Measurements from ENCODE around the gene ZNG1A. TPM values are rescaled to one million over a fixed set of nuclear protein-coding genes. Genes with fewer than 3 reads are reported as not detected.
"Not testable (repeated sequence)": the region's sequence is repeated elsewhere in the genome, so short reads cannot be mapped to it uniquely, and the experiment has no call there.

ZNG1A gene
- total and polyA plus RNA-seq, 2 donors (not counting 1 experiment from before 2014, with no cell fraction given) = 14.0 to 59.9 TPM

DNA sequence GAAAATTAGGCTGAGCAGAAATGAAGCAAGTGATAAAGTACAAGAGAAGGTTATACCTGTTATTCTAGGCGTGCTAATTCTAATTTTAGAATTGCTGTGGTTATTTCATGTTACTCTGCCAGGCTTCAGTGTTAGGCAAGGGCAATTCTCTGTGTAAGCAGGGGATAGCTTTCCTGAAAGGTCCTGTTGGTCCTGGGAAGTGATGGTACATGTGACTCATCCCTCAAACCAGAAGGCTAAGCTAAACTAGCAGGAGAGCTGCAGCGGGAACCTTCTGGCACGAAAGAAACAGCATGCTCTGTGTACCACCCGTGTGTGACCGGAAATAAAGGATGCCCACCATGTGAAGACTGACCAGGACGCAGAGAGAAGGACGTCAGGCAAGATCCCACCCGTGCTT is 69.3 kb downstream of the ZNG1A start:
- H4K20me1 ChIP-seq (ENCODE audit: control insufficient read depth, insufficient read depth, low read length, poor library complexity, severe bottlenecking); H3K4me3 ChIP-seq (ENCODE audit: control extremely low read depth in 1 of 5, extremely low read depth in 1 of 5, insufficient read depth in 1 of 5, low read depth in 2 of 5, low read length in 4 of 5); H3K9ac ChIP-seq (ENCODE audit: low read length); H3K27ac ChIP-seq (ENCODE audit: low read length in 2 of 2); ATAC-seq (ENCODE audit: low read depth); H3K27ac Mint-ChIP-seq; H3K36me3 ChIP-seq (replicated peaks in 1 of 2; ENCODE audit: control extremely low read depth in 1 of 2, control insufficient read depth in 1 of 2, extremely low read depth in 1 of 2, insufficient read depth in 2 of 2, low read length in 1 of 2); POLR2A ChIA-PET; H3K4me2 ChIP-seq (replicated peaks; ENCODE audit: low read depth, low read length, poor library complexity, severe bottlenecking); H3K79me2 ChIP-seq (ENCODE audit: control insufficient read depth, insufficient read depth, low read length); intact Hi-C loops (cut with micrococcal nuclease); H3K9me3 Mint-ChIP-seq (ENCODE audit: insufficient read depth); CTCF ChIA-PET; DNase-seq; H2AFZ ChIP-seq (ENCODE audit: insufficient read depth, low read depth, low read length, poor library complexity, severe bottlenecking); H3K4me3 Mint-ChIP-seq: not testable (repeated sequence)
- peaks cover 0 to 28% (median 10%) of the 10 kb centered on the region in 4 experiments for H3K27me3 ChIP-seq (replicated peaks in 1 of 4; ENCODE audit: control extremely low read depth in 1 of 4, control insufficient read depth in 3 of 4, insufficient read depth in 4 of 4, low read length in 3 of 4)
- WGBS (ENCODE audit: insufficient coverage) = no CpG with 5 or more reads among the region's 8 CpGs
- H3K9me3 ChIP-seq (ENCODE audit: control extremely low read depth in 1 of 3, control insufficient read depth in 2 of 3, insufficient read depth in 1 of 3, low read length in 2 of 3) = peaks cover 0 to 12% (median 0%) of the 10 kb centered on the region in 3 donors
- H3K27me3 Mint-ChIP-seq = peaks cover 42% of the 10 kb centered on the region
- peaks cover 10% of the 10 kb centered on the region for H3K4me1 Mint-ChIP-seq
- peaks cover 7 to 13% of the 10 kb centered on the region in 2 donors for H3K4me1 ChIP-seq (ENCODE audit: control insufficient read depth in 2 of 2, insufficient read depth in 2 of 2, low read length in 2 of 2)

GRCh38 chr9:108742-109495 is 69.9 kb downstream of the ZNG1A start:
- H3K27ac ChIP-seq (ENCODE audit: low read length in 2 of 2); H3K9ac ChIP-seq (ENCODE audit: low read length); intact Hi-C loops (cut with micrococcal nuclease); H3K27ac Mint-ChIP-seq; H3K4me3 Mint-ChIP-seq; H3K4me2 ChIP-seq (replicated peaks; ENCODE audit: low read depth, low read length, poor library complexity, severe bottlenecking); H3K79me2 ChIP-seq (ENCODE audit: control insufficient read depth, insufficient read depth, low read length); H4K20me1 ChIP-seq (ENCODE audit: control insufficient read depth, insufficient read depth, low read length, poor library complexity, severe bottlenecking); H2AFZ ChIP-seq (ENCODE audit: insufficient read depth, low read depth, low read length, poor library complexity, severe bottlenecking); H3K4me3 ChIP-seq (ENCODE audit: control extremely low read depth in 1 of 5, extremely low read depth in 1 of 5, insufficient read depth in 1 of 5, low read depth in 2 of 5, low read length in 4 of 5); H3K36me3 ChIP-seq (replicated peaks in 1 of 2; ENCODE audit: control extremely low read depth in 1 of 2, control insufficient read depth in 1 of 2, extremely low read depth in 1 of 2, insufficient read depth in 2 of 2, low read length in 1 of 2); H3K9me3 ChIP-seq (ENCODE audit: control extremely low read depth in 1 of 3, control insufficient read depth in 2 of 3, insufficient read depth in 1 of 3, low read length in 2 of 3); ATAC-seq (ENCODE audit: low read depth); H3K4me1 ChIP-seq (ENCODE audit: control insufficient read depth in 2 of 2, insufficient read depth in 2 of 2, low read length in 2 of 2); H3K9me3 Mint-ChIP-seq (ENCODE audit: insufficient read depth); POLR2A ChIA-PET; CTCF ChIA-PET; H3K4me1 Mint-ChIP-seq: not testable (repeated sequence)
- peaks cover 42% of the 10 kb centered on the region for H3K27me3 Mint-ChIP-seq
- peaks cover 0 to 21% (median 7%) of the 10 kb centered on the region in 4 experiments for H3K27me3 ChIP-seq (replicated peaks in 1 of 4; ENCODE audit: control extremely low read depth in 1 of 4, control insufficient read depth in 3 of 4, insufficient read depth in 4 of 4, low read length in 3 of 4)
- DNase-seq = peak; percentile 22
- WGBS (ENCODE audit: insufficient coverage) = 9% methylated on average over 8 of the region's 22 CpGs

DNA sequence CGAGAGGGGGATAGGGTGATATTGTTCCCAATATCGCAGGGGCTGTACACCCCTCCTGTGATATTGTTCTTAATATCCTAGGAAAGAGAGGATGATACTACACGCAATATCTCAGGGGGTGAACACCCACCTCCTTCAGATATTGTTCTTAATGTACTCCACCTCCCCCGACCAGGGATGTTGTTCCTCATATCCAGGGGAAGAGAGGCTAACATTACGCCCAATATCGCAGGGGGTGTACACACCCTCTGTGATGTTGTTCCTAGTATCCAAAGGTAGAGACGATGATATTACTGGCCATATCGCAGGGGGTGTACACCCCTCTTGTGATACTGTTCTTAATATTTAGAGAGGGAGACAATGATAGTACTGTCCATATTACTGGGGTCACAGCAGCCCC is 72.9 kb downstream of the ZNG1A start:
- H3K4me3 Mint-ChIP-seq; H4K20me1 ChIP-seq (ENCODE audit: control insufficient read depth, insufficient read depth, low read length, poor library complexity, severe bottlenecking); H3K9ac ChIP-seq (ENCODE audit: low read length); H3K27ac ChIP-seq (ENCODE audit: low read length in 2 of 2); H3K79me2 ChIP-seq (ENCODE audit: control insufficient read depth, insufficient read depth, low read length); H3K36me3 ChIP-seq (replicated peaks in 1 of 2; ENCODE audit: control extremely low read depth in 1 of 2, control insufficient read depth in 1 of 2, extremely low read depth in 1 of 2, insufficient read depth in 2 of 2, low read length in 1 of 2); intact Hi-C loops (cut with micrococcal nuclease); H2AFZ ChIP-seq (ENCODE audit: insufficient read depth, low read depth, low read length, poor library complexity, severe bottlenecking); H3K4me3 ChIP-seq (ENCODE audit: control extremely low read depth in 1 of 5, extremely low read depth in 1 of 5, insufficient read depth in 1 of 5, low read depth in 2 of 5, low read length in 4 of 5); POLR2A ChIA-PET; CTCF ChIA-PET; H3K9me3 Mint-ChIP-seq (ENCODE audit: insufficient read depth); ATAC-seq (ENCODE audit: low read depth); H3K9me3 ChIP-seq (ENCODE audit: control extremely low read depth in 1 of 3, control insufficient read depth in 2 of 3, insufficient read depth in 1 of 3, low read length in 2 of 3); H3K27ac Mint-ChIP-seq; DNase-seq; H3K4me1 ChIP-seq (ENCODE audit: control insufficient read depth in 2 of 2, insufficient read depth in 2 of 2, low read length in 2 of 2); H3K4me2 ChIP-seq (replicated peaks; ENCODE audit: low read depth, low read length, poor library complexity, severe bottlenecking); H3K4me1 Mint-ChIP-seq: not testable (repeated sequence)
- H3K27me3 Mint-ChIP-seq = peaks cover 37% of the 10 kb centered on the region
- H3K27me3 ChIP-seq (replicated peaks in 1 of 4; ENCODE audit: control extremely low read depth in 1 of 4, control insufficient read depth in 3 of 4, insufficient read depth in 4 of 4, low read length in 3 of 4) = peaks cover 0 to 13% (median 1%) of the 10 kb centered on the region in 4 experiments
- WGBS (ENCODE audit: insufficient coverage) = no CpG with 5 or more reads among the region's 8 CpGs

DNA sequence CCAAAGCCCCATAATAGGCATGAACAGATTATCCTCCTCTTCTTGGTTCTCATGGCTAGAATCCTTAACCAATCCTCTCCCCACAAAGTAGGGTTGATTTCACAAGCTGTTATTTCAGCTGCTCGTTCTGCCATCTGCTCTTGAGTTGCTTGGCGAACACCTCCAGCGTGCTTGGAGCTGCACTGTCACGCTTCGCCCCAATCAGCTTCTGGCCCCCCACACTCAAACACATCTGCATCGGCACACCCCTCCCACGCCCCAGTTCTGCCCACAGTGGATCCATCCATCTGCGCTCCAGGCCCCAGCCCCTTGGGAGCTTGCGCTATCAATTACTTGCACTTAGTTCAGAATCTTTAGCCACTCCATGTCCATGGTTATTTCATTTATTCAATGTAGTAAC is 78.4 kb downstream of the ZNG1A start:
- H3K27me3 ChIP-seq (replicated peaks in 1 of 4; ENCODE audit: control extremely low read depth in 1 of 4, control insufficient read depth in 3 of 4, insufficient read depth in 4 of 4, low read length in 3 of 4); H3K9me3 Mint-ChIP-seq (ENCODE audit: insufficient read depth); H3K9ac ChIP-seq (ENCODE audit: low read length); DNase-seq; H3K4me1 Mint-ChIP-seq; H3K4me3 ChIP-seq (ENCODE audit: control extremely low read depth in 1 of 5, extremely low read depth in 1 of 5, insufficient read depth in 1 of 5, low read depth in 2 of 5, low read length in 4 of 5); H3K4me3 Mint-ChIP-seq; H3K27ac Mint-ChIP-seq; H3K27me3 Mint-ChIP-seq; H3K79me2 ChIP-seq (ENCODE audit: control insufficient read depth, insufficient read depth, low read length); H3K36me3 ChIP-seq (replicated peaks in 1 of 2; ENCODE audit: control extremely low read depth in 1 of 2, control insufficient read depth in 1 of 2, extremely low read depth in 1 of 2, insufficient read depth in 2 of 2, low read length in 1 of 2); H4K20me1 ChIP-seq (ENCODE audit: control insufficient read depth, insufficient read depth, low read length, poor library complexity, severe bottlenecking); ATAC-seq (ENCODE audit: low read depth); H3K4me2 ChIP-seq (replicated peaks; ENCODE audit: low read depth, low read length, poor library complexity, severe bottlenecking); H3K4me1 ChIP-seq (ENCODE audit: control insufficient read depth in 2 of 2, insufficient read depth in 2 of 2, low read length in 2 of 2); POLR2A ChIA-PET; CTCF ChIA-PET; H2AFZ ChIP-seq (ENCODE audit: insufficient read depth, low read depth, low read length, poor library complexity, severe bottlenecking); intact Hi-C loops (cut with micrococcal nuclease); H3K9me3 ChIP-seq (ENCODE audit: control extremely low read depth in 1 of 3, control insufficient read depth in 2 of 3, insufficient read depth in 1 of 3, low read length in 2 of 3); H3K27ac ChIP-seq (ENCODE audit: low read length in 2 of 2): not testable (repeated sequence)
- 92% methylated on average over 5 of the region's 9 CpGs for WGBS (ENCODE audit: insufficient coverage)
